Measurements from ENCODE around the gene KMT2B.

Gene KMT2B

GRCh38 chr19:35754370-35755130 lies 36.7 kb downstream of the KMT2B start:
- no peak overlapping the region for H3K27ac ChIP-seq (ENCODE audit: low read depth, low read length, severe bottlenecking)
- H3K36me3 ChIP-seq (ENCODE audit: control insufficient read depth, insufficient read depth, low read length), result peaks cover 46% of the 10 kb centered on the region
- WGBS, 2 experiments (ENCODE audit: insufficient coverage in 2 of 2), result 91 to 95% methylated on average over 8 to 9 of the region's 13 CpGs
- H3K4me3 ChIP-seq (ENCODE audit: extremely low read depth, insufficient read depth, low read length, poor library complexity, severe bottlenecking), result no peak overlapping the region
- H3K9me3 ChIP-seq (ENCODE audit: control insufficient read depth, low read length), result no peaks in the 10 kb centered on the region
- peaks cover 18% of the 10 kb centered on the region for H3K4me1 ChIP-seq (ENCODE audit: control insufficient read depth, insufficient read depth, low read length, poor library complexity, severe bottlenecking)

- H3K9me3 ChIP-seq (ENCODE audit: control insufficient read depth, low read length), result no peaks in the 10 kb centered on the region
- H3K4me3 ChIP-seq (ENCODE audit: extremely low read depth, insufficient read depth, low read length, poor library complexity, severe bottlenecking), result no peak overlapping the region
- H3K27ac ChIP-seq (ENCODE audit: low read depth, low read length, severe bottlenecking), result no peak overlapping the region
- H3K4me1 ChIP-seq (ENCODE audit: control insufficient read depth, insufficient read depth, low read length, poor library complexity, severe bottlenecking), result peaks cover 18% of the 10 kb centered on the region
- WGBS, 2 experiments (ENCODE audit: insufficient coverage in 2 of 2), result 84 to 85% methylated on average over 14 to 17 of the region's 17 CpGs
- peaks cover 52% of the 10 kb centered on the region for H3K36me3 ChIP-seq (ENCODE audit: control insufficient read depth, insufficient read depth, low read length)
Observed at GRCh38 chr19:35755131-35755549, 37.3 kb downstream of the KMT2B start.

GRCh38 chr19:35755550-35756376 lies 38.0 kb downstream of the KMT2B start:
- Histone ChIP-seq H3K4me1 (ENCODE audit: control insufficient read depth, insufficient read depth, low read length, poor library complexity, severe bottlenecking) (peaks cover 18% of the 10 kb centered on the region), H3K4me3 (ENCODE audit: extremely low read depth, insufficient read depth, low read length, poor library complexity, severe bottlenecking) (no peak overlapping the region), H3K27ac (ENCODE audit: low read depth, low read length, severe bottlenecking) (peak overlapping the region; percentile 98), H3K9me3 (ENCODE audit: control insufficient read depth, low read length) (no peaks in the 10 kb centered on the region), H3K36me3 (ENCODE audit: control insufficient read depth, insufficient read depth, low read length) (peaks cover 59% of the 10 kb centered on the region)
- 76 to 80% methylated on average over 29 to 54 of the region's 74 CpGs for WGBS, 2 experiments (ENCODE audit: insufficient coverage in 2 of 2)

- H3K9me3 ChIP-seq (ENCODE audit: control insufficient read depth, low read length), result no peaks in the 10 kb centered on the region
- peak within 1 kb of the TSS; percentile 98 for H3K27ac ChIP-seq (ENCODE audit: low read depth, low read length, severe bottlenecking)
- peaks cover 63% of the 10 kb centered on the region for H3K36me3 ChIP-seq (ENCODE audit: control insufficient read depth, insufficient read depth, low read length)
- 94 to 96% methylated on average over 32 to 50 of the region's 52 CpGs for WGBS, 2 experiments (ENCODE audit: insufficient coverage in 2 of 2)
- peaks cover 18% of the 10 kb centered on the region for H3K4me1 ChIP-seq (ENCODE audit: control insufficient read depth, insufficient read depth, low read length, poor library complexity, severe bottlenecking)
- H3K4me3 ChIP-seq (ENCODE audit: extremely low read depth, insufficient read depth, low read length, poor library complexity, severe bottlenecking), result peak within 1 kb of the TSS; percentile 93
Observed at GRCh38 chr19:35756377-35757230, 38.8 kb downstream of the KMT2B start, which contains the start of gene HSPB6. HSPB6 (minus strand) TSS chr19:35757029; CDS start chr19:35757008, 21 bp downstream.

GRCh38 chr19:35757231-35757748 lies 39.5 kb downstream of the KMT2B start:
- H3K4me3 ChIP-seq (ENCODE audit: extremely low read depth, insufficient read depth, low read length, poor library complexity, severe bottlenecking), result peak overlapping the region; percentile 93
- H3K9me3 ChIP-seq (ENCODE audit: control insufficient read depth, low read length), result no peaks in the 10 kb centered on the region
- WGBS, 2 experiments (ENCODE audit: insufficient coverage in 2 of 2), result 20 to 23% methylated on average over 13 to 15 of the region's 19 CpGs
- H3K4me1 ChIP-seq (ENCODE audit: control insufficient read depth, insufficient read depth, low read length, poor library complexity, severe bottlenecking), result peaks cover 18% of the 10 kb centered on the region
- H3K36me3 ChIP-seq (ENCODE audit: control insufficient read depth, insufficient read depth, low read length), result peaks cover 63% of the 10 kb centered on the region
- peak overlapping the region; percentile 98 for H3K27ac ChIP-seq (ENCODE audit: low read depth, low read length, severe bottlenecking)

GRCh38 chr19:35757749-35758608 lies 40.2 kb downstream of the KMT2B start, which contains the start of gene PROSER3:
PROSER3 (plus strand) TSS chr19:35758176; CDS start chr19:35758216, 40 bp downstream.
- 0% methylated on average over 41 to 49 of the region's 53 CpGs for WGBS, 2 experiments (ENCODE audit: insufficient coverage in 2 of 2)
- H3K27ac ChIP-seq (ENCODE audit: low read depth, low read length, severe bottlenecking), result peak within 1 kb of the TSS; percentile 98
- peaks cover 61% of the 10 kb centered on the region for H3K36me3 ChIP-seq (ENCODE audit: control insufficient read depth, insufficient read depth, low read length)
- H3K9me3 ChIP-seq (ENCODE audit: control insufficient read depth, low read length), result no peaks in the 10 kb centered on the region
- peaks cover 18% of the 10 kb centered on the region for H3K4me1 ChIP-seq (ENCODE audit: control insufficient read depth, insufficient read depth, low read length, poor library complexity, severe bottlenecking)
- peak within 1 kb of the TSS; percentile 93 for H3K4me3 ChIP-seq (ENCODE audit: extremely low read depth, insufficient read depth, low read length, poor library complexity, severe bottlenecking)

- H3K4me3 ChIP-seq (ENCODE audit: extremely low read depth, insufficient read depth, low read length, poor library complexity, severe bottlenecking), result no peak overlapping the region
- H3K36me3 ChIP-seq (ENCODE audit: control insufficient read depth, insufficient read depth, low read length), result peaks cover 56% of the 10 kb centered on the region
- no CpG with 5 or more reads among the region's 2 CpGs for WGBS, 2 experiments (ENCODE audit: insufficient coverage in 2 of 2)
Observed at GRCh38 chr19:35759697-35760096, 41.9 kb downstream of the KMT2B start.

GRCh38 chr19:35760711-35761349 lies 43.0 kb downstream of the KMT2B start:
- Histone ChIP-seq H3K27ac (ENCODE audit: low read depth, low read length, severe bottlenecking) (no peak overlapping the region), H3K4me1 (ENCODE audit: control insufficient read depth, insufficient read depth, low read length, poor library complexity, severe bottlenecking) (peaks cover 16% of the 10 kb centered on the region), H3K4me3 (ENCODE audit: extremely low read depth, insufficient read depth, low read length, poor library complexity, severe bottlenecking) (no peak overlapping the region), H3K9me3 (ENCODE audit: control insufficient read depth, low read length) (no peaks in the 10 kb centered on the region), H3K36me3 (ENCODE audit: control insufficient read depth, insufficient read depth, low read length) (peaks cover 59% of the 10 kb centered on the region)
- 100% methylated on average over 3 to 4 of the region's 4 CpGs for WGBS, 2 experiments (ENCODE audit: insufficient coverage in 2 of 2)

More at GRCh38 chr19:35759697-35760096, 41.9 kb downstream of the KMT2B start:
- no peaks in the 10 kb centered on the region for H3K9me3 ChIP-seq (ENCODE audit: control insufficient read depth, low read length)
- H3K4me1 ChIP-seq (ENCODE audit: control insufficient read depth, insufficient read depth, low read length, poor library complexity, severe bottlenecking), result peaks cover 18% of the 10 kb centered on the region
- H3K27ac ChIP-seq (ENCODE audit: low read depth, low read length, severe bottlenecking), result no peak overlapping the region
